NCI-H2171 (cell line): ENCODE data around the gene NSMF.

ENCODE experiments used
- DNase-seq: peaks from one replicate; lab custom pipeline; 2025; lab: John Stamatoyannopoulos, UW

Gene NSMF

DNA sequence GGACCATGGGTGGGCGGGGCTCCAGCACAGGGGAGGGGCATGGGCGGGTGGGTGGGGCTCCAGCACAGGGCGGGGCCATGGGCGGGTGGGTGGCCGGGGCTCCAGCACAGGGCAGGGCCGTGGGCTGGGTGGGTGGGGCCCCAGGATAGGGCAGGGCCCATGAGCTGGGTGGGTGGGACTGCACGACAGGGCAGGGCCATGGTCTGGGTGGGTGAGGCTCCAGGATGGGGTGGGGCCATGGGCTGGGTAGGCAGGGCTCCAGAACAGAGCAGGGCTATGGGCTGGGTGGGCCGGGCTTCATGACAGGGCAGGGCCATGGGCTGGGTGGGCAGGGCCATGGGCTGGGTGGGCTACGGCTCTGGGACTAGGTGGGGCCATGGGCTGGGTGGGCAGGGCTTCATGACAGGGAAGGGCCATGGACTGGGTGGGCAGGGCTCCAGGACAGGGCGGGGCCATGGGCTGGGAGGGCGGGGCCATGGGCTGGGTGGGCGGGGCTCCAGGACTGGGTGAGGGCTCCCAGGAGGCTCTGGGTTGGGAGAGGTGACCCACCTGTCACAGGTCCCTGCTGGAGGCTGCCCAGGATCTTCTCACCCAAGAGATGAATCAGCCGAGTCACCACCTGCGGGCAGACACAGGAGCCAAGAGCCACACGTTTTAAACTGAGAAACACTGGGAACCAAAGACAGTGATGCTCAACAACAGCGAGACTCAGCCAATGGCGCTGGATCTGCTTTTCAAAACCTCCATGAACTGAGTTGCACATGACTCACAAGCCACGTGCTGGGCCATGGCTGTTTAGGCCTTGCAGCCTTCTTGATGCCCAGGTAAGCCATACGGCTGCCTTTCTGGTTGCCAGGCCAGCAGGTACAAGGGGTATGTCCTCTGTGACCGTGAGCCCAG is 33.6 kb upstream of the NSMF start:
- no peak for DNase-seq

DNA sequence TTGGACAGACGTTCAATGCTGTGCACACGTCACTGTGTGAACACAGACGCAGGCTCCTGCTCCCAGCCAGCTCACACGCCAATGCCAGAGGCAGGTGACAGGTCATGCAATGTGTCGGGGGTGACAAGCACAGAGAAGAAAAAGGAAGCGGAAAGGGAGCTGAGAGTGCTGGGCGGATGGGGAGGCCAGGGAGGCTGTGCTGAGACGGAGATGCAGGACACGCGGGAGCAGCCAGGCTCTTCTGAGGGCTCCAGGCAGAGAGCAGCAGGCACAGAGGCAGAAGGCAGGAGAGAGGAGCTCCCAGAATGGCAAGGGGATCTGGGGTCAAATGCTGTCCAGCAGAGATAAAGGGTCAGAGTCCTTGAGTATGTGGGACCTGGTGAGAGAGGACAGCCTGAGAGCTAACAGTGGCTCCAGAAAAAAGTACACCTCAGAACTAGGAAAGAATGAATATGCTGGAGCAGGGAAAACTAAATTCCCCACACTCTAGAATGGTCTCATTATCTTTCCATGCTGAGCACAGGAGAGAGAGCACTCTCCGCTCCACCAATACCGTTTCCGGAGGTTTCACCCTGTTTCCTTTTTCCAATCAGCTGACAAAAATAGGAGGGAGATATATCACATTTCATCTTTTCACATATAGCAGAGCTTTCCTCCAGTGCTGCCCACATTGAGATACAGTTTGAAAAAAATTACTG is 32.8 kb upstream of the NSMF start:
- DNase-seq = no peak

DNA sequence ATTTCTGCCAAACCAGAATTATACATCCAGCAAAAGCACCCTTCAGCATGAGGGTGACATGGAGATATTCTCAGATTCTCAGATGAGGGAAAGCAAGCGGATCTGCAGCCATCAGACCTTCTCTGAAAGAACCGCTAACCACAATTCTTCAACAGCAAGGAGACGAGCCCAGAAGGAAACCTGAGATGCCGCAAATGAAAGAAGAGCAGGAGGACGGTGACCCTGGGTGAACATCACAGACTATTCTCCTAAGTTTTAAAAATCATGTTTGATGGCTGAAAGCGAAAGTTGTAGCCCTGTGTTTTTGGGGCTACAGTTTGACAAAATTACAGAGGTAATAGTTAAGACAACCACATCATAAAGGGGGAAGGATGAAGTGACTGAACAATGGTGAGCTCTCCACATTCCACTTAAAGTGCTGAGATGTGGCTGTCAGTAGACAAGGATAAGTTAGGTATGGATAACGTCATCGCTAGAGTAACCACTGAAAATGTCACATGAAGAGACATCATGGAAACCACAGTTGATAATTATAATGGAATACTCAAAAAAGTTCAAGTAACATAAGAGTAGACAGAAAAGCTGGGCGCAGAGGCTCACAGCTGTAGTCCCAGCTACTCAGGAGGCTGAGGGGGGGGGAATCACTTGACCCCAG is 31.5 kb upstream of the NSMF start:
- no peak for DNase-seq

DNA sequence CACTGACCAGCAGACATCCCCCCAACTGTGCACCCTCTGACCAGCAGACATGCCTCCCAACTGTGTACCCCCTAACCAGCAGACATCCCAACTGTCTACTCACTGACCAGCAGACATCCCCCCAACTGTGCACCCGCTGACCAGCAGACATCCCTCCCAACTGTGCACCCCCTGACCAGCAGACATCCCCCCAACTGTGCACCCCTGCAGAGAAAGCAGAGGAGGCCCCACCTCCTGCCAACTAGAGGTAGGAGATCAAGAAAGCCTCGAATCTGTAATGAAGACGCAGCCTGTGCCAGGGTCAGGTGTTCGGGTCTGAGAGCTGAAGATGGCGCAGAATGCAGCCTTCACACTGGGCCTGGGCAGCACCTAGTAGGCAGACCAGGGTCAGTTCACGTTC is 29.8 kb upstream of the NSMF start:
- DNase-seq = no peak

DNA sequence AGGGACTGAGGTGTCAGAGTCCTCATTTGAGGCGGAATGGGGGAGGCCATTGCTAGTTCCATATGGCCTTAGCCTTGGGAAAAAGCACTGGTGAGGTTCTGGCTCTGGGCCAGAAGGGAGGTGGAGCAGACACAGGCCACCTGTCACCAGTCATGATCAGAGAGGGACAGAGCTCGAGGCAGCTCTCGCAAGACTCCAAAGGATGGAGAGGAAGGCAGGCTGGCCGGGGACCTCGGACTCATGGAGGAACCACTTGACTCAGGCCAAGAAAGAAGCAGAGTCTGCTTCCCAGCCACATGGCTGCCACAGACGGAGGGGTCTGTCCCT is 29.2 kb upstream of the NSMF start:
- peak; percentile 97 for DNase-seq

DNA sequence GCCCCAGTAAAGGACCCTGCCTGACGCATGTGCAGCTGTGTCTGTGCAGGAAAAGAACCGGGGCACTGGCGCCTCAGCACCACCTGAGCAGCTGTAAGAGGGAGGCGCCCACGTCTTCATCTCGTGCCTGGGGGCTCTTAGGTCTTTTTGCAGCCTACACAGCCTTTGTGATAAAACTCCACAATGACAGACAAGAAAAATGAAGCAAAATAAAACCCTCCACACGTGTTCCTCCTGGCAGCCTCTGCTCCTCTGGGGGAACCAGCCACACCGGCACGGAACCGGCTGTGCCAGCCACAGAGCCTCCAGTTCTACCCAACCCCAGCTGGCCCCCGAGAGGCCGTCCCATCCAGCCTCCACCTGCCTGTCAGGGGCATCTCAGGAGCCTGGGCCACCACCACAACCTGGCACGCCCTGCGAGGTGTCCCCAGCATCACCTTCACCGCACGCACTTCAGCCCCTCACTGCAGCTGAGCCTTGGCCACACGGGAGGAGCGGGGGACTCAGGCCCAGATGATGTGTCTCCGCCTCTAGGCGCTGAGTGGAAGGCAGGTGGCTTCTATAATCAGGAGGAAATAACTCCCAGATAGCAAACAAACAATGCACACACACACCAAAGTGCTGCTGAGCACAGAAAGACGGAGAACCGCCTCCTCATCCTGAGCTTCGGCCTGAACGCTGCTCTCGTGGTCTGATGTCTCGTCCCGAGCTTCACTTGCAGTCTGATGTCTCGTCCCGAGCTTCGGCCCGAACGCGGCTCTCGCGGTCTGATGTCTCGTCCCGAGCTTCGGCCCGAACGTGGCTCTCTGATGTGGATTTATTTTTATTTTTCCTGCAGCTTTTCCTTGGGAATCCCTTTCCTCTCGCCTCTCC is 28.6 kb upstream of the NSMF start:
- DNase-seq = peak; percentile 76

DNA sequence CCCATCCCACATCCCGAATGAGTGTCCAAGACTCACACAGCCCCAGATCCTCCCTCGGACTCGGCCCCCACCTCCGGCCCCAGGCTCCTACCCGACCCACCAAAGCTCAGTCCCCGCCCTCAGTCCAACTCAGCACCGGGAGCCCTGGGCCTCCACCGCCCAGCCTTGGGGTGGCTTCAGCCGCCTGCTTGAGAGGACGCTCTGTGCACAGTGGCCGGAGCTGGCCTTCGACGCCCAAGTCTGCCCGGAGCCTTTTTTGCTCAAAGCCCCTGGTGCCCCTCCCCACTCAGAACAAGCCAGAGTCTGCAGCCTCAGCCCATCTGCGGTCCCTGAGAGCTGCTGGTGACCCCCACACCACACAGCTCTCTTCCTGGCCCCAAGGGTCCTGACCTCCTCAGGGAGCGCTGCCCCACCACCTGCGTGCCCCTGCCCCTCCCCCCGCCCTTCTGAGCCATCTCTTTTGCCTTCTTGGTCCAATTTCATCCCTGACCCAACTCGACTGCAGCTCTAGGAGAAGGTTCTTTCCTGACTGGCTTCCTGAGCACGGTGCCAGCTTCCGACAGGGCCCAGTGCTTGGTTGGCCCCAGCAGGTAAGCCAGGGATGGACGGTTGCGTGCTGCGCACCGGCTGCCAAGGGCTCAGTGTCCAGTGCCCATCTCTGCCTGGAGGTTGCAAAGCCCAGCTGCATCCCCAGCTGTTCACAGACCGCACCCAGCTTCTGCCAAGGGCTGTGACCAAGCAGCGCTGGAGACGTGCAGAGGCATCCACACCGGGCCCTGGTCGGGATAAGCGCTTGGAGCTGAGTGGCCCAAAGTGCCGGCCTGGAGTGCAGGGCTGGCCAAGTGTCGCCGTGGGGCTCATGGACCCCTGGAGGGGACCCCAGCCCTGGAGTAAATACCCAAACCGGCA is 27.7 kb upstream of the NSMF start:
- no peak for DNase-seq

DNA sequence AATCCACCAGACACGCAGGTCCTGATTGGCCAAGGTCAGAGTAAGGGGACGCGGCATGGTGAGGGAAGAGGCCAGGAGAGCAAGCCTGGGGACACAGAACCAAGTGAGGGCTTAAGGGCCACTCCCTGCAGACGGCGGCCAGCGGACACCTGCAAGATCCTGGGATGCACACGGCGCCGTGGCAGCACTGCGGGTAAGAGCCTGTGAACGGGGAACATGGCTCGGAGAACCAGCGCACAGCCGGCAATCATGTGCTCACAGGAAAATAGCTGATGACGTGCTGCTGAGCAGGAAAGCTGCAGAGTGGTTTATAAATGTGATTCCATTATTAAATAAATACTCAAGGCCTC is 27.0 kb upstream of the NSMF start:
- no peak for DNase-seq

DNA sequence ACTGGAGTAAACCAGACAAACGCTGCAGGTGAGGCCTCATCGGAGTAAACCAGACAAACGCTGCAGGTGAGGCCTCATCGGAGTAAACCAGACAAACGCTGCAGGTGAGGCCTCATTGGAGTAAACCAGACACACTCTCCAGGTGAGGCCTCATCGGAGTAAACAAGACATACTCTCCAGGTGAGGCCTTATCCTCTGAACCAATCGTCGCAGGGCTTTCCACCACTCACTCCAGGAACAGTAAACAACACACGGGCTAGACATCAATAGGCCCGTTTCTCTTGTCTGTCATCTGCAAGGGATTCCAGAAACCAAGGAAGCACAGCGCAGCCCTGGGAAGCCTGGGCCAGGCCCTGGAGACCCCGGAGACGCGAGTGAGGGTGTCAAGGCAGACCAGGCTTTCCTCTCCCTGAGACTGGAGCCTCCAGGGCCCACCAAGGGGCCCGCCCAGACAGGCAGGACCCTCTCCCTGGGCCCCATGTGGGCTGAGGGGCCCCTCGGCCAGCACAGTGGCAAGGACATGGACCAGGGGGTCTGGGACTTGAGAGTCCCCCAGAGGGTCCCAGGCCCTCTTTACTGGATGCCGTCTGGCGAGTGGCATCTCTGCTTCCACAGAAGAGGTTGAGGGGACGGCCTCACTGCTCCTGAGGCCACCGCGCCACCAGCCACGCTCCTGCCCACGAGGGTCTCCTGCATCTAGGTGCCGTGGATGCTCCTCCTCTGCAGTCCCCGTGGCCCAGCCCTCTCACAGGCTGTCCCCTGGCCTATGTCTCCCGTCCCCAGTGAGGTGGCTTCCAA is 26.4 kb upstream of the NSMF start:
- DNase-seq = no peak

DNA sequence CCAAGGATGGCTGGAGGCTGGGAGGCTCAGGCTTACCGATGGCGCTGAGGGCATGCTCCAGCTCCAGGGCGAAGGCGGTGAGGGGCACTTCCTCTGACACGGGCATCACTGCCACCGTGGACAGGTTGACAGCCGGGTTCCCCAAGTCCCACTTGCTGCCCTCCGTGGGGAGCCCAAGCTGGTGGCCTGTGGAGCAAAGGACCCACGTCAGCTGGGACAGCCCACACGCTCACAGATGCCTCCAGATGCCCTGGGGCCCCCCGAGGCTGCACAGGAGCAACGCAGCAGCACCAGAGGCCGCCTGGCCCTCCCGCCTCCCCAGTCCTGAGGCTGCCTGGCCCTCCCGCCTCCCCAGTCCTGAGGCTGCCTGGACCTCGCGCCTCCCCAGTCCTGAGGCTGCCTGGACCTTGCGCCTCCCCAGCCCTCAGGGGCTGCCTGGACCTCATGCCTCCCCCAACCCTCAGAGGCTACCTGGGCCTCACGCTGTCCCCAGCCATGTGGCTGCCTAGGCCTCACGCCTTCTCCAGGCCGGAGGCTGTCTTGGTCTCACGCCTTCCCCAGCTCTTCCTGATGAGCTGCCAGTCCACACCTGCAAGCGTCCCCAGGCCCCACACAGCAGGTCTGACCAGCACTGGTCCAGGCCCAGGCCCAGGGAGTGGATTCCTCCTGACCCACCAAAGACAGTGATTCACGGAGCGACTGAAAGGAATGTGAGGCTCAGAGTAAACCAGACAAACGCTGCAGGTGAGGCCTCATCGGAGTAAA is 25.6 kb upstream of the NSMF start:
- no peak for DNase-seq

DNA sequence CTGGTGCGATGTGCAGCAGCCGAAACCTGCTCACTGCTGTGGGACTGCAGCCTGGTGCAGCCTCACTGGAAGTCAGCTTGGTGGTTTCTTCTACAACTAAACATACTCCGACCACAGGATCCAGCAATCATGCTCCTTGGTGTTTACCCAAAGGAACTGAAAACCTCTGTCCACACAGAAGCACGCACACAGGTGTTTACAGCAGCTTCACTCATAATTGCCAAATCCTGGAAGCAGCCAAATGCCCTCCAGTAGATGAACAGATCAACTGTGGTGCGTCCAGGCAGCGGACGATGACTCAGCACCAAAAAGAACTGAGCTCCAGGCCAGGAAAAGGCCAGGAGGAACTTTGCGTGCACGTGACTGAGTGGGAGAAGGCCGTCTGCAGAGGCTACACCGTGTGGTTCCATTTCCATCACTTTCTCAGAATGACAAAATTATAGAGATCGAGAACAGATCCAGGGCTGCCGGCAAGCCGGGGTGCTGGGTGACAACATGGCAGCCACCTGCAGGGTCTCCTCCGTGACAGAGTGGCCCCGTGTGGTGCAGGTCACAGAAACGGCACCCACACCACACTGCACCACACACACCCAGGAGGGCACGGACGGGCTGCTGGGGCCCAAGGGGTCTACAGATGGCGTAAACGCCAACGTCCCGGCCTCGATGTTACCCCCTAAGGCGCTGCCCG is 23.1 kb upstream of the NSMF start:
- DNase-seq = no peak

DNA sequence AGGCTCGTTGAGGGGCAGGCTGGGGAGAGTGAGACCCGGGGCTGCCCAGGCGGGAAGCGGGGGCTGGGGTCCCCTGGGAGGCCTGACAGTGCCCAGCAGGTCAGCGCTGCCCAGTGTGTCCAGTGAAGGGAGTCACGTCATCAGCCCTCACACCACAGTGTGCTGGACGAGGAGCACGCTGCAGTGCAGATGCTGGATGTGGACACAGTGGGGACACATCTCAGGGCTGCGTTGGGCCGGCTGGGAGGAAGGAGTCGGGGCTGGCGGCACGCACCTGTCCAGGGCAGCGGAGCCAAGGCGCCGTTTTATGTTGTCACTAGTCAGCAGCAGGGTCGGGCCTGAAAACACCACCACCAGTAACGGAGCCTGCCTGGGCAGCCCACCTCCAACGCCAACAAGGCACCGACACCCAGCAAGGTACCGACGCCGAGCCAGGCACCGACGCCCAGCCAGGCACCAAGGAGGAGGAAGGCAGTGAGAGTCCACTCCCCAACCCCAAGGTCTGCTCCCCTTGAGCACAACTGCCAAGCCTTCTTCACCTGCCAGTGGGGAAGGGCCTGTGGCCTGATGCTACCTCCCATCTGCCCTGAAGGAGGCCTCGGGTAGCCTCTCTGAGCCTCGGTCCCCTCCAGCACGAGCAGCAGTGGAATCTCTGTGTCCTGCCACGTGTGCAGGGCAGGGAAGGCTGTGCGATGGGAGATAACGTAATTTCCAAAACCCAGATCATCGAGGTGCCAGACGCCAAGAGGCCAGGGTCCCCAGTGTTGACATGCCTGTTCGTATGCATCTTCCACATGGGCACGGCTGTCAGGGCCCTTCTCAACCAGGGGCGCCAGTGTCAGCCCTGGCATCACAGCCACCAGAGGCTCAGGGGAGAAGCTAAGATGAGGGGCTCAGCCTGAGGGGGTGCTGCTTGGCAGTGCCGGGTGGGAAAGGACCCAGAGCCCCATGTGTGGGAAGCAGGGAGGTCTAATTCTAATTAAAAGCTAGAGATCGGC is 21.9 kb upstream of the NSMF start:
- no peak for DNase-seq

DNA sequence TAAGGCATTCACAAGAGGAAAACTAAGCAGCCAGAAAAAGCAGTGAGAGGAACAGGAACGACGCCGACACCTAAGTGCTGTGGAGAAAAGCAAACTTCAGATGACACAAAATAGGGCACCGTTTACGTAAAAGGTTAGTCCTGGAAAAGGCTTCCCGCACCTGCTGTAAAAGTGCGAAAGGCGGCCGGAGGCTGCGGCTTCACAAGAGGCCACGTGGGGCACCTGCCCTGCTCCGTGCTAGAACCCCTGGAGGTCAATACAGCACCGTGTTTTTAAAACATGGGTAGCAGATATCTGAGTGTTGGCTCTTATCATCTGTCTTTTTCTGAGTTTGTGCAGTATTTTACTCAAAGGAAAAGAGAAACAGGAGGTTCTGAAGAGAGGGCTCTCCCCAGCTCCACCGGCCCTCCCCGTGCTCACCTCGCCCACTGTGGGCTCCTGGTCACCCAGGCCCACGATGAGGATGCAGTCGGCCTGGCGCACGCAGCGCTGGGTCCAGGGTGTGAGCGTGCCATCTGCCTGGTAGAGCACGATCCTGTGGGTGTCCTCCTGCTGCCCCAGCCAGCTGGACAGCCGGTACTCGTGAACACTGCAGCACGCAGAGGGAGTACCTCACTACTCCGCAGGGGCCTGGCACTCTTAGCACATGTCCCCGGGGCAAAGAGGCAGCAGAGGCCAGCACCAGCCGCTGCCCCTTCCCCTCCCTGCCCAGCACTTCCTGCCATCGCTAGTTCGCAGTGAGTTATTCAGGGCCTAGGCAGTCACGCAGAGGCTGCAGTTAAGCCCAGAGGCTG is 21.0 kb upstream of the NSMF start:
- DNase-seq = no peak

DNA sequence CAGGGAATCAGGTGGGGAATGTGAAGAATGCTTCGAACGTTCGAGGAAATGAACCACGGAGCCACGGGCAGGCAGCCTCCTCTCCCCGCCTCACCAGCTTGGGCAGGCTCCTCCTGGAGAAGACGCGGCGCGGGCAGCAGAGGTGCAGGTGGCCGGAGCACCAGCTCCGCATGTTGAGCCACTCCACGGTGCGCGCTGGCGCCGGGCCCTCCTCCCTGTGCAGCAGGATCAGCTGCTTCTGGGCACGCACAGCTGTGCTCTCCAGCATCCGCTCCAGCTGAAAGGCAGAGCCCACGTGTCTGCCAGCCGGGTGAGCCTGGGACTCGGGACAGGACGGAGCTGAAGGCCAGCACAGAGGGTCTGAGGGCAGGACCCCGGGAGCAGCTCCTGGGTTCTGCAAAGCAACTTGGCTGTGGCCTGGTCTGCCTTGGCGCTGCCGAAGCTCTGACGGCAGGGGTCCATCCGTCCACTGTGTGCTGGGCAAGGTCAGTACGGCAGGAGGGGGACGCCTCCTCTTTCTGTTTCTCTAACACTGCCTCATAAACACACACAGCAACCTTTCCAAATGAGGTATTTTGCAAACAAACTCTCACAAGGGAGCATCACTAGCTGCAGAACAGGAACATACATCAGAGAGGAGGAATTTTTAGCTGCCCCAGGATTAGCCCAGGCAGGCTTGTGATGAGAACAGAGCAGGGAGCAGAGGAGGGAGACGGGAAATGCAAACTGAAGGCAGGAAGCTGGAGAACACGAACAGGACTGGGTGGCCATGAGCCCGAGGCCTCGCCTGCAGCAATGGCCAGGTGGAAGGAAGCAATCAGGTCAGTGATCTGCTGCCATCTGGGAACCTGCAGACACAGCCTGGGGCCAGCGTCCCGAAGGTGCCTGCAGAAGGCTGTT is 20.1 kb upstream of the NSMF start:
- DNase-seq = peak; percentile 18

DNA sequence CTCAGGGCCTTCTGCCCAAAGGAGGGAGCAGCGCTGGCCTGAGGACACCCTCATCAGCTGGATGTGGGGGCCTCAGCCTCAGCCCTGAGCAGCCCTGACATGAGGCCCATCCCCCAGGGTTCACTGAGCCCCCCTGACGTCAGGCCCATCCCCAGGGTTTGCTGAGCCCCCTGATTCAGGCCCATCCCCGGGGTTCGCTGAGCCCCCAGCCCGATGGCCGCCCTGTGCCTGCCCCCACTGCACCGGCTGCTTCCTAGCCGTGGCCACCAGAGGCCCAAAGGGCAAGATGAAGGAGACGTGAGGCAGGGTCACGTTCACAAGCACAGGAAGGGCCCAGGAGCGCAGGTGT is 19.5 kb upstream of the NSMF start:
- DNase-seq = no peak
